Skeletal muscle satellite cell (primary cell): ENCODE results near the gene DOCK2.

Experiments used
- H3K27me3 ChIP-seq: 2 replicates; pipeline ENCODE4 v1.7.0; 2013; ENCODE audit warnings: low read length; ENCODE audit not compliant: control insufficient read depth, insufficient read depth
- H3K36me3 ChIP-seq: 2 replicates; pipeline ENCODE4 v1.7.0; 2013; ENCODE audit warnings: mild to moderate bottlenecking, control low read depth, low read length; ENCODE audit not compliant: insufficient read depth
- H3K4me1 ChIP-seq: 2 replicates; pipeline ENCODE4 v1.7.0; 2013; ENCODE audit warnings: low read length; ENCODE audit not compliant: control insufficient read depth, insufficient read depth
- H3K4me2 ChIP-seq: 2 replicates; pipeline ENCODE4 v1.7.0; 2013; ENCODE audit warnings: mild to moderate bottlenecking, low read length
- H3K4me3 ChIP-seq: 2 replicates; pipeline ENCODE4 v1.7.0; 2013; ENCODE audit warnings: low read length
- H3K9ac ChIP-seq: 2 replicates; pipeline ENCODE4 v1.7.0; 2013; ENCODE audit warnings: mild to moderate bottlenecking, low read depth, low read length, moderate library complexity
- H3K9me3 ChIP-seq: replicated peaks from 2 replicates; pipeline ENCODE4 v1.7.0; 2013; ENCODE audit warnings: mild to moderate bottlenecking, control low read depth, low read length

The DOCK2 gene

DNA sequence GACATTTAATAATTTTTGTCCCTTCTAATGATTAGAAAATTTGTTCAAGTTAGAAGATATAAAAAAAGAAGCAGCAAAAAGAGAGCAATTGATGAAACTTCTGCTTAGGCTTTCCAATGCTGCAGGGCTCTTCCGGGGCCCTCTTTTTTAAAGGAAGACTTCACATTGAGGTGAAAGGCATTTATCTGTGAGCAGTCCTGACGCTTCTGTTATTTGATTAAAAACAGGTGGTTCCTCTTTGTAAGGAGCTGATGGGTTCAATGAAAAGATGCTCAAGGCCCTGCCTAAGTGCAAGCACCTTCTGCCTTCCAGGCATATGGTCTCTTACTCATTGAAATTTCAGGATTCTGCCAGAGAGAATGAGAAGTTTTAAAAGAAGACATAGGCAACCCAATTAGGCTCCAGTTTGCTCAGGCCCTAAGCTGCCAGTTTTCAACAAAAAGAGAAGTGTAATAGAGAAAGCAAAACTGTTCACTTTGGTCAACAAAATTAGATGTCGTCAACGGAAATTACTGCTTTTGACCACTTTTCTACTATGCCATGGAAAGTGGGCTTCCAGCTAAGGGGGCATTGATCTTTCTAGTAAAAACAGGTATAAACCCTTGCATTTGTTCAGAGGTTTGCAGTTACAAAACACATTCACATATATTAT is 243.1 kb downstream of the DOCK2 start:
- Histone ChIP-seq H3K36me3 (peaks cover 46% of the 10 kb centered on the region), H3K4me2 (no peak overlapping the region), H3K9me3 (no peaks in the 10 kb centered on the region), H3K27me3 (no peaks in the 10 kb centered on the region), H3K4me1 (no peaks in the 10 kb centered on the region), H3K9ac (no peak overlapping the region), H3K4me3 (no peak overlapping the region)

DNA sequence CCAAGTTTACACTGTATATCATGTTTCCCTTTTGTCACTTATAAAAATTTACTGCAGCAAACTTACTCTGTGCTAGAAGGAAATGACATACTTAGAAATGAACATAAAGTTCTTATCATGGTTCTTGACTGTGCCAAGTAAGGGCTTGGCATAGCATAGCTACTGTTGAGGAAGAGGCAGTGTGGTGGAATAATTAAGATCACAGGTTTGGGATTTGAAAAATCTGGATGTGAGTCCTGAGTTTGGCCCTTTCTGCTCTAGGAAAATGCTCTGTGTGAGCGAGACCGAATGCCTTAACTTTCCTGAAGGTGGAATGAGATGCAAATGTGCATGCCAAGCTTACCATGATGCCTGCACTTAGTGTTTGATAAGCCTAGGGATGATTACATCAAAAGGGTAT is 243.7 kb downstream of the DOCK2 start:
- H3K36me3 ChIP-seq: peaks cover 41% of the 10 kb centered on the region
- no peaks in the 10 kb centered on the region for H3K4me1 ChIP-seq
- no peaks in the 10 kb centered on the region for H3K9me3 ChIP-seq
- H3K27me3 ChIP-seq: no peaks in the 10 kb centered on the region
- no peak overlapping the region for H3K4me3 ChIP-seq
- H3K9ac ChIP-seq: no peak overlapping the region
- no peak overlapping the region for H3K4me2 ChIP-seq

GRCh38 chr5:169881702-169882303 is 244.7 kb downstream of the DOCK2 start:
- no peak overlapping the region for H3K4me3 ChIP-seq

GRCh38 chr5:169886033-169886432 is 249.0 kb downstream of the DOCK2 start:
- Histone ChIP-seq H3K27me3 (no peaks in the 10 kb centered on the region), H3K4me3 (no peak overlapping the region), H3K9me3 (no peaks in the 10 kb centered on the region), H3K4me1 (no peaks in the 10 kb centered on the region), H3K4me2 (no peak overlapping the region), H3K36me3 (peaks cover 17% of the 10 kb centered on the region), H3K9ac (no peak overlapping the region)

More at GRCh38 chr5:169881702-169882303, 244.7 kb downstream of the DOCK2 start:
- Histone ChIP-seq H3K4me1 (no peaks in the 10 kb centered on the region), H3K27me3 (no peaks in the 10 kb centered on the region), H3K9me3 (no peaks in the 10 kb centered on the region), H3K4me2 (no peak overlapping the region), H3K9ac (no peak overlapping the region), H3K36me3 (peaks cover 41% of the 10 kb centered on the region)

- Histone ChIP-seq H3K36me3 (peaks cover 12% of the 10 kb centered on the region), H3K9me3 (no peaks in the 10 kb centered on the region), H3K4me2 (no peak overlapping the region), H3K4me3 (no peak overlapping the region), H3K9ac (no peak overlapping the region), H3K4me1 (no peaks in the 10 kb centered on the region), H3K27me3 (no peaks in the 10 kb centered on the region)
Observed at GRCh38 chr5:169886677-169887076, 249.6 kb downstream of the DOCK2 start.

- Histone ChIP-seq H3K9ac (no peak overlapping the region), H3K27me3 (no peaks in the 10 kb centered on the region), H3K4me3 (no peak overlapping the region), H3K9me3 (no peaks in the 10 kb centered on the region), H3K36me3 (peaks cover 2% of the 10 kb centered on the region), H3K4me1 (peaks cover 12% of the 10 kb centered on the region), H3K4me2 (no peak overlapping the region)
Observed at GRCh38 chr5:169889572-169889971, 252.5 kb downstream of the DOCK2 start.

DNA sequence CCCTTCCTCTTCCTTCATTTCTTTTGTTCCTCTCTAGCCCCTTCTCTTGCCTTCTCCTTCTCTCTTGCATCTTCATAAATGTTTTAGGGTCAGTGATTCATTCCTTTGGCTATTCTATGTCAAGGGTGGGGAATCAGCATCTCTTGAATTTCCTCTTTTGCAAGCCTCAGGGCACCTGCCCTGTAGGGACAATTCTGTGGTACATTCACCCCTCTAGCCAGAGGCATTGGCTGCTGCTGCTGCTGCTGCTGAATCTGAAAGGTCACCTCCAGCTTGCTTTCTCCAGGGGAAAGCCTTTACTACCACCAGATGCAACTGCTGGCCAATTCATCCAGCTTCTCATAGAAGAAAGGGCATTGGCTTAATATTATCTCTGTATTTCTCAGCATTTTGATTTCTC is 255.9 kb downstream of the DOCK2 start:
- H3K4me3 ChIP-seq: no peak overlapping the region
- H3K27me3 ChIP-seq: no peaks in the 10 kb centered on the region
- H3K4me2 ChIP-seq: no peak overlapping the region
- peaks cover 12% of the 10 kb centered on the region for H3K4me1 ChIP-seq
- H3K9ac ChIP-seq: no peak overlapping the region
- no peaks in the 10 kb centered on the region for H3K9me3 ChIP-seq
- no peaks in the 10 kb centered on the region for H3K36me3 ChIP-seq

- H3K4me1 ChIP-seq: peaks cover 12% of the 10 kb centered on the region
- no peak overlapping the region for H3K4me2 ChIP-seq
- H3K27me3 ChIP-seq: no peaks in the 10 kb centered on the region
- H3K9ac ChIP-seq: no peak overlapping the region
- no peak overlapping the region for H3K4me3 ChIP-seq
- H3K36me3 ChIP-seq: no peaks in the 10 kb centered on the region
- H3K9me3 ChIP-seq: no peaks in the 10 kb centered on the region
Observed at GRCh38 chr5:169893571-169893970, 256.5 kb downstream of the DOCK2 start.

DNA sequence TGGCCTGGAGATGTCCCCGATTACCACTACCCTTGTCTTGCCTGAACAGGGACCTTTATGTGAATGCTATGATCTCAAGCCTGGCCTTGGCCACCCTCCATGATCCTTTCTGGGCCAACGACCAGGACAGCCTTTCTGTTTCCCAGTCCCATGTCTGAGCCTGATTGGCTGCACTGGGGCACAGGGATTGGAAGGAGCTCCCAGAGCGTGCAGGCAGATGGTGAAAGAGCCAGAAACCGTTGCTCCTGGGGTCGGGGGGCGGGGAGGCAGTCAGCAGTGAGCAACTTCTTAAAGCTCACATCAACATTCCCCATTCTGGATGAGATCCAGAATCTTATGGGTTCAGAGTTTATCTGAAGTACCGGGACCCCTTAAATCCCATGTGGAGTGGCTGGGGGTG is 258.9 kb downstream of the DOCK2 start:
- H3K4me3 ChIP-seq: no peak overlapping the region
- peaks cover 12% of the 10 kb centered on the region for H3K4me1 ChIP-seq
- no peak overlapping the region for H3K9ac ChIP-seq
- H3K36me3 ChIP-seq: no peaks in the 10 kb centered on the region
- no peak overlapping the region for H3K4me2 ChIP-seq
- H3K9me3 ChIP-seq: no peaks in the 10 kb centered on the region
- no peaks in the 10 kb centered on the region for H3K27me3 ChIP-seq

DNA sequence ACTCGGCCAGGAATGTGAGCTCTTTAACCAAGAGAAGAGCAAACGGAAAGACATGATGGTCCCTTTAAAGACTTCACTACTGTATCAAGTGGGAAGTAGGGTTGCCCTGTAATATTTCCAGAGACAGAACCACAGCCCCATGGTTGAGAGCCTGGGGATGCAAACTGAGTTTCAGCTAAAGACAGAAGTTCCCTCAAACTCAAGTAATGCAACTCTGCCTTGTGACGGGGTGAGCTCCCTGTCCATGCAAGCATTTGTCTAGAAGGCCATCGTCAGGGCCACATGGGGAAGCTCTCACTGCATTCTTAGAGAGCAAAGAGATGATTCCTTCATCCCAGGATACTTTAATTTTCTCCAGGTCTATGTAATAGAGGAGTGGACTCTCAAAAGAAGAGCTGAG is 260.4 kb downstream of the DOCK2 start:
- H3K36me3 ChIP-seq: no peaks in the 10 kb centered on the region
- H3K9me3 ChIP-seq: no peaks in the 10 kb centered on the region
- H3K9ac ChIP-seq: no peak overlapping the region
- H3K4me3 ChIP-seq: no peak overlapping the region
- H3K27me3 ChIP-seq: no peaks in the 10 kb centered on the region
- no peak overlapping the region for H3K4me2 ChIP-seq
- H3K4me1 ChIP-seq: peaks cover 12% of the 10 kb centered on the region

GRCh38 chr5:169901896-169902295 is 264.8 kb downstream of the DOCK2 start:
- no peak overlapping the region for H3K4me3 ChIP-seq
- no peaks in the 10 kb centered on the region for H3K36me3 ChIP-seq
- H3K4me2 ChIP-seq: no peak overlapping the region
- H3K27me3 ChIP-seq: no peaks in the 10 kb centered on the region
- H3K4me1 ChIP-seq: no peaks in the 10 kb centered on the region
- no peaks in the 10 kb centered on the region for H3K9me3 ChIP-seq
- no peak overlapping the region for H3K9ac ChIP-seq

DNA sequence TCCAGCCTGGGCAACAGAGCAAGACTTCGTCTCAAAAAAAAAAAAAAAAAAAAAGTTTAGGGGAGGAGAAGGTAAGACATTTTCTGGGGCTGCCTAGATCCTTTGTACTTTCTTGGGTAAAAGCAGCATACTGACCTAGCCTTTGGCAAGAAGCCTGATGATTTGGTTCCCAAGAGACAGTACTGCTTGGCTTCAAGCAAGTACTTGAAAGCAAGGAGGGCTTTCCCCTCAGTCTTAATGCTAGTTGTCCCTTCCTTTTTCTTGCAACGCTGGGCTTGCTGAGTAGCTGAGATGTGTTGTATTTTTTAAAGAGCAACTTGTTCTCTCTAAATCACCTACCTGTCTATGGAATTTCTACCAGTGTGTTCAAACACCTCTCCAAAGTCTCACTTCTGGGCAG is 267.0 kb downstream of the DOCK2 start:
- H3K9ac ChIP-seq: no peak overlapping the region
- no peaks in the 10 kb centered on the region for H3K4me1 ChIP-seq
- H3K36me3 ChIP-seq: no peaks in the 10 kb centered on the region
- H3K27me3 ChIP-seq: no peaks in the 10 kb centered on the region
- no peak overlapping the region for H3K4me2 ChIP-seq
- no peaks in the 10 kb centered on the region for H3K9me3 ChIP-seq
- no peak overlapping the region for H3K4me3 ChIP-seq
